Neutrophil (primary cell): ENCODE data around the gene CHL1.

Experiments
- H3K27ac ChIP-seq: fragments of 200-600 bp; sonication (generic); 2 replicates; pipeline ENCODE4 v1.5.1; 2016; ENCODE audit warnings: mild to moderate bottlenecking, moderate library complexity
- H3K27me3 ChIP-seq: fragments of 200-600 bp; sonication (generic); 2 replicates; pipeline ENCODE4 v1.6.0; 2016; ENCODE audit warnings: mild to moderate bottlenecking
- H3K36me3 ChIP-seq: fragments of 200-600 bp; sonication (generic); 2 replicates; pipeline ENCODE4 v1.5.1; 2017
- H3K4me1 ChIP-seq, 2 experiments: fragments of 200-600 bp in 1 of 2; sonication (generic) in 1 of 2; 1 replicate in 1 of 2; 2 replicates in 1 of 2; pipeline versions ENCODE4 v1.5.1 to v1.6.1; 2013 to 2016; ENCODE audit warnings: low read depth in 1 of 2, low read length in 1 of 2, mild to moderate bottlenecking in 1 of 2, moderate library complexity in 1 of 2; ENCODE audit not compliant: control insufficient read depth in 1 of 2, insufficient read depth in 1 of 2
- H3K4me3 ChIP-seq, 2 experiments: fragments of 200-600 bp in 1 of 2; sonication (generic) in 1 of 2; 1 replicate in 1 of 2; 2 replicates in 1 of 2; pipeline ENCODE4 v1.5.1; 2013 to 2016; ENCODE audit warnings: low read depth in 1 of 2, low read length in 1 of 2, mild to moderate bottlenecking in 1 of 2, moderate library complexity in 1 of 2
- H3K9me3 ChIP-seq: fragments of 200-600 bp; sonication (generic); 2 replicates; pipeline ENCODE4 v1.5.1; 2016
- TF ChIP-seq, protein P1 (sequence below): fragments of 200-600 bp; sonication (generic); IDR thresholded peaks from 2 replicates; pipeline ENCODE4 v1.5.1; 2016; ENCODE audit warnings: antibody characterized with exemption

The CHL1 gene

DNA sequence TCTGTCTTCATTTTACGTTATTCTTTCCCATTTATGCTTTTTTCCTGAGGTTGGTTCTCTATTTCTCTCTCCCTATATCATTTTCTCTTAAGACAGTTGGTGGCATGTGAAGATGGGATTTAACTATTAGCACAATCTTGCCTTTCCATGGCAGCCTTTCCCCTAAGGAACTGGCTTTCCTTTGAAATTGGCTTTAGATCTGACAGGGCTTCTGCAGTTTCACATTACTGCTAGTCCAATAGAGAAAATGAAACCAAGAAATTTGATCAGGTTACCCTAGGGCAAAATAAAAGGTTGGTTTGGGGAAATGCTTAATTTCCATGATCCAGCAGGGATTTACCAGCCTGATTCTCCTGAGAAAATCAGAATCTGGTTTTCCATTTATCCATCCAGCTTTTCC lies 22.7 kb upstream of the CHL1 start:
- Histone ChIP-seq H3K27ac (no peak overlapping the region), H3K27me3 (no peaks in the 10 kb centered on the region), H3K9me3 (no peaks in the 10 kb centered on the region), H3K4me1 (no peaks in the 10 kb centered on the region), H3K4me3 (no peak overlapping the region), H3K36me3 (no peaks in the 10 kb centered on the region)
- TF ChIP-seq, protein P1, sequence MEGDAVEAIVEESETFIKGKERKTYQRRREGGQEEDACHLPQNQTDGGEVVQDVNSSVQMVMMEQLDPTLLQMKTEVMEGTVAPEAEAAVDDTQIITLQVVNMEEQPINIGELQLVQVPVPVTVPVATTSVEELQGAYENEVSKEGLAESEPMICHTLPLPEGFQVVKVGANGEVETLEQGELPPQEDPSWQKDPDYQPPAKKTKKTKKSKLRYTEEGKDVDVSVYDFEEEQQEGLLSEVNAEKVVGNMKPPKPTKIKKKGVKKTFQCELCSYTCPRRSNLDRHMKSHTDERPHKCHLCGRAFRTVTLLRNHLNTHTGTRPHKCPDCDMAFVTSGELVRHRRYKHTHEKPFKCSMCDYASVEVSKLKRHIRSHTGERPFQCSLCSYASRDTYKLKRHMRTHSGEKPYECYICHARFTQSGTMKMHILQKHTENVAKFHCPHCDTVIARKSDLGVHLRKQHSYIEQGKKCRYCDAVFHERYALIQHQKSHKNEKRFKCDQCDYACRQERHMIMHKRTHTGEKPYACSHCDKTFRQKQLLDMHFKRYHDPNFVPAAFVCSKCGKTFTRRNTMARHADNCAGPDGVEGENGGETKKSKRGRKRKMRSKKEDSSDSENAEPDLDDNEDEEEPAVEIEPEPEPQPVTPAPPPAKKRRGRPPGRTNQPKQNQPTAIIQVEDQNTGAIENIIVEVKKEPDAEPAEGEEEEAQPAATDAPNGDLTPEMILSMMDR = no peak

DNA sequence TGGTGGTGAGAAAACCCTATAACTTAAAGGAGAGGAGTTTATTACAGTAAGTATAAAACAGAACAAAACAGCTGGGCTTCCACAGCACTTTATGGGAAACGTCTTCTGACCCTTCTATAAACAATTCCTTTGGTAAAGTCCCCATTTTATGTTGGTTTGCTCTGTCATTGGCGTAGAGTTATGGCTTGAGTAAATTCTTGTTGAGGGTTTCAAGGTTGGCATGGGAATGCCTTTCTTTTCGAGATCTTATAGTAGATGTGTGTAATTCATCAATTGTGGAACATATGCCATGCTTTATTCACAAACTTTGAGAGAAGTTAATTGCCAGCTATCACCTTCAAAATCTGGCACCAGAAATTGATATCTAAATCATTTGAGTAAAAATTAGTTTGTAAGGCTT lies 11.6 kb upstream of the CHL1 start:
- Histone ChIP-seq H3K36me3 (no peaks in the 10 kb centered on the region), H3K9me3 (no peaks in the 10 kb centered on the region), H3K27me3 (no peaks in the 10 kb centered on the region), H3K4me1 (no peaks in the 10 kb centered on the region), H3K27ac (no peak overlapping the region), H3K4me3 (no peak overlapping the region)
- TF ChIP-seq, protein P1 = no peak

- TF ChIP-seq, protein P1 = no peak
- H3K9me3 ChIP-seq = no peaks in the 10 kb centered on the region
Measured at GRCh38 chr3:192215-192929, 4.2 kb upstream of the CHL1 start.

DNA sequence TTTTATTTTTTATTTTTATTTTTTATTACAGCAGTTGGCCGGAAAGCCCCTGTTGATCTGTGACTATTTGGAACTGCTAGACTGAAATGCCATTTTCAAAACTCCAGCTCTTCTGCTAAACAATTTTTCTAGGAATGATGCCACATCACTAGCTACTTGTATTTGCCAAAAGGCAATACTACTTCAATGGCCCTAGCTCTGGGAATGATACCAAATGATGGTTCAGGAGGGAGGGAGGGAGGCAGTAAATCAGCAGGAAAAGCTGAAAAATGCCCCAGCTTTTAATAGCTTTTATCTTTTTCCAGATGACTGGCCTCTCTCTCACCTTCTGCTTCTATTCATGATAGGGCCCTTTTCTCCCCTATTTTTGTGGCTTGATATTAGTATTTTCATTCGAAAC lies 2.6 kb upstream of the CHL1 start:
- no peaks in the 10 kb centered on the region for H3K36me3 ChIP-seq
- no peak overlapping the region for H3K4me3 ChIP-seq
- no peaks in the 10 kb centered on the region for H3K4me1 ChIP-seq
- H3K9me3 ChIP-seq = no peaks in the 10 kb centered on the region
- no peak overlapping the region for H3K27ac ChIP-seq
- TF ChIP-seq, protein P1 = no peak
- H3K27me3 ChIP-seq = peaks cover 49% of the 10 kb centered on the region

More at GRCh38 chr3:192215-192929, 4.2 kb upstream of the CHL1 start:
- peaks cover 32% of the 10 kb centered on the region for H3K27me3 ChIP-seq
- H3K4me1 ChIP-seq = no peaks in the 10 kb centered on the region
- H3K4me3 ChIP-seq = no peak overlapping the region
- H3K27ac ChIP-seq = no peak overlapping the region
- no peaks in the 10 kb centered on the region for H3K36me3 ChIP-seq

GRCh38 chr3:194421-194820 lies 2.1 kb upstream of the CHL1 start:
- H3K27me3 ChIP-seq = peaks cover 53% of the 10 kb centered on the region
- no peak overlapping the region for H3K4me3 ChIP-seq
- TF ChIP-seq, protein P1 = no peak
- H3K36me3 ChIP-seq = no peaks in the 10 kb centered on the region
- no peaks in the 10 kb centered on the region for H3K9me3 ChIP-seq
- H3K27ac ChIP-seq = no peak overlapping the region
- H3K4me1 ChIP-seq = no peaks in the 10 kb centered on the region
